ENCODE measurements around the gene CNGB1.
"Not testable (repeated sequence)": the region's sequence is repeated elsewhere in the genome, so short reads cannot be mapped to it uniquely, and the experiment has no call there.

CNGB1 gene

GRCh38 chr16:57997528-57998265 is 26.8 kb upstream of the CNGB1 start:
- no peak for DNase-seq (ENCODE audit: low read depth in 2 of 3, low spot score in 2 of 3)

GRCh38 chr16:57997176-57997527 is 26.2 kb upstream of the CNGB1 start:
- no peak for DNase-seq (ENCODE audit: low read depth in 2 of 3, low spot score in 2 of 3)

GRCh38 chr16:57996406-57997175 is 25.7 kb upstream of the CNGB1 start:
- DNase-seq (ENCODE audit: low read depth in 2 of 3, low spot score in 2 of 3): no peak

GRCh38 chr16:57995721-57996405 is 24.9 kb upstream of the CNGB1 start:
- DNase-seq (ENCODE audit: low read depth in 2 of 3, low spot score in 2 of 3): no peak

- no peak for DNase-seq (ENCODE audit: low read depth in 2 of 3, low spot score in 2 of 3)
Observed at GRCh38 chr16:57994778-57995177, 23.9 kb upstream of the CNGB1 start.

GRCh38 chr16:57994361-57994760 is 23.4 kb upstream of the CNGB1 start:
- no peak for DNase-seq (ENCODE audit: low read depth in 2 of 3, low spot score in 2 of 3)

GRCh38 chr16:57993897-57994296 is 23.0 kb upstream of the CNGB1 start:
- no peak for DNase-seq (ENCODE audit: low read depth in 2 of 3, low spot score in 2 of 3)

GRCh38 chr16:57993438-57993837 is 22.5 kb upstream of the CNGB1 start:
- DNase-seq (ENCODE audit: low read depth in 2 of 3, low spot score in 2 of 3): no peak

- no peak for DNase-seq (ENCODE audit: low read depth in 2 of 3, low spot score in 2 of 3)
Observed at GRCh38 chr16:57992084-57992483, 21.2 kb upstream of the CNGB1 start.

- DNase-seq (ENCODE audit: low read depth in 2 of 3, low spot score in 2 of 3): no peak
Observed at GRCh38 chr16:57991551-57992059, 20.7 kb upstream of the CNGB1 start.

GRCh38 chr16:57988929-57989328 is 18.0 kb upstream of the CNGB1 start:
- DNase-seq (ENCODE audit: low read depth in 2 of 3, low spot score in 2 of 3): no peak

- no peak for DNase-seq (ENCODE audit: low read depth in 2 of 3, low spot score in 2 of 3)
Observed at GRCh38 chr16:57987441-57988177, 16.7 kb upstream of the CNGB1 start.

- no peak for DNase-seq (ENCODE audit: low read depth in 2 of 3, low spot score in 2 of 3)
Observed at GRCh38 chr16:57986196-57986595, 15.3 kb upstream of the CNGB1 start.

GRCh38 chr16:57985204-57986181 is 14.6 kb upstream of the CNGB1 start:
- no peak for DNase-seq (ENCODE audit: low read depth in 2 of 3, low spot score in 2 of 3)

GRCh38 chr16:57984443-57985203 is 13.7 kb upstream of the CNGB1 start:
- peak; percentile 72 to 92 (median 84) for DNase-seq (ENCODE audit: low read depth in 2 of 3, low spot score in 2 of 3)

GRCh38 chr16:57982385-57982784 is 11.5 kb upstream of the CNGB1 start:
- no peak for DNase-seq (ENCODE audit: low read depth in 2 of 3, low spot score in 2 of 3)

- DNase-seq (ENCODE audit: low read depth in 2 of 3, low spot score in 2 of 3): no peak
Observed at GRCh38 chr16:57981636-57982035, 10.7 kb upstream of the CNGB1 start.

- no peak for DNase-seq (ENCODE audit: low read depth in 2 of 3, low spot score in 2 of 3)
Observed at GRCh38 chr16:57979006-57979585, 8.2 kb upstream of the CNGB1 start.

GRCh38 chr16:57978070-57978465 is 7.1 kb upstream of the CNGB1 start:
- not testable (repeated sequence) for DNase-seq (ENCODE audit: low read depth in 2 of 3, low spot score in 2 of 3)
